Measurements from ENCODE around the gene TXNRD2. TPM values are rescaled to one million over a fixed set of nuclear protein-coding genes. Genes with fewer than 3 reads are reported as not detected.

Gene TXNRD2
- total and polyA plus RNA-seq, 10 of the 15 experiments (the other 5 are each of a cell fraction or from before 2014, with no cell fraction given) = 1.6 to 26.0 (median 13.9) TPM

DNA sequence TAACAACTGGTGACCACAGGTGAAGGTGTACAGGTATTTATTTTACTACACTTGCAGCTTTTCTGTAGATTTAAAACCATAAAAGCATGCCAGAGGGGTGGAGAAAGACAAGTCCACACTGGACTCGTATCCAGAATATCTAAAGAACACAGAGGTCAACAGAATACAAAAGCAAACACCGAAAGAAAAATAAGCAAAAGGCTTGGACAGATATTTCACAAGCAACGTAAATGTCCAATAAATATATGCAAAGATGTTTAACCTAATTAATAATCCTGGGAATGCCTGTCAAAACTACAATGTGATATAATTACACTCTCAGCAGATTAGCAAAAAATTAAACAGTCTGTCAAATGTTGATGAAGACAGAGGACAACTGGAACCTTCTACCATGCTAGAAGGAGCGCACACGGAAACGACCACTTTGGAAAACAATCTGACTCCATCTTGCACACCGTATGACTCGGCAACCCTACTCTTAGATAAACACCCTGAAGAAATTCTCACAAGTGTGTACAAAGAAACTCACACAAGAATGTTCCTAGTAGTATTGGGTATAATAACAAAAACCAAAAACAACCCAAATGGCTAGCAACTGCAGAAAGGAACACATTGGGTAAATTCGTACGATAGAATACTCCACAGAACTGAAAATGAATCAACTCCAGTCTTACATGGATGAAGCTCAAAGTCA, 114.1 kb downstream of the TXNRD2 start:
- H4K20me1 ChIP-seq (ENCODE audit: control insufficient read depth, insufficient read depth) = no peaks in the 10 kb centered on the region
- H3K79me2 ChIP-seq (ENCODE audit: control insufficient read depth, insufficient read depth, low read length) = no peaks in the 10 kb centered on the region
- 67% methylated on average over 10 of the region's 10 CpGs for WGBS (ENCODE audit: insufficient coverage, insufficient replicate concordance, low lambda C conversion rate, missing lambda C conversion rate)
- no peak overlapping the region for H3K4me3 ChIP-seq
- H3K36me3 ChIP-seq (ENCODE audit: control insufficient read depth in 2 of 2, insufficient read depth in 2 of 2, low read length in 1 of 2) = no peaks in the 10 kb centered on the region
- in situ Hi-C loops (cut with MboI) (no loop called here), intact Hi-C loops (cut with micrococcal nuclease; ENCODE audit: unreplicated experiment) (no loop called here)
- RAD21 ChIA-PET (ENCODE audit: unreplicated experiment) = no interaction called here
- no peak overlapping the region for H2AFZ ChIP-seq (ENCODE audit: control insufficient read depth, low read depth, low read length)
- H3K27ac ChIP-seq (ENCODE audit: control insufficient read depth, insufficient read depth) = no peak overlapping the region
- FAIRE-seq (no peak), DNase-seq (ENCODE audit: low read depth, low spot score) (no peak), ATAC-seq (no peak)
- POLR2A ChIA-PET = no interaction called here
- H3K9ac ChIP-seq (ENCODE audit: control insufficient read depth, insufficient read depth, low read length) = no peak overlapping the region
- BruUV-seq (replicated peaks) = no TSS peak
- no peaks in the 10 kb centered on the region for H3K9me3 ChIP-seq (replicated peaks; ENCODE audit: control insufficient read depth, insufficient read depth, low read length)
- no peaks in the 10 kb centered on the region for H3K27me3 ChIP-seq (replicated peaks in 1 of 2; ENCODE audit: control insufficient read depth in 2 of 2, insufficient read depth in 2 of 2, low read length in 1 of 2)
- H3K4me1 ChIP-seq (ENCODE audit: control insufficient read depth, insufficient read depth, low read length) = peaks cover 1% of the 10 kb centered on the region
- CTCF ChIA-PET = no interaction called here
- H3K4me2 ChIP-seq (ENCODE audit: control insufficient read depth, insufficient read depth) = no peak overlapping the region
- SMC1A ChIA-PET (ENCODE audit: uncharacterized antibody, unreplicated experiment) = no interaction called here
- TF ChIP-seq TBL1XR1 (IDR thresholded peaks at IDR 0.05; ENCODE audit: low read depth, low read length) (no peak), SIX5 (IDR thresholded peaks at IDR 0.05; ENCODE audit: low read depth, low read length, severe bottlenecking) (no peak), CTCF (IDR thresholded peaks at IDR 0.05 in 2 of 3, conservative IDR thresholded peaks at IDR 0.05 in 1 of 3; ENCODE audit: control insufficient read depth in 2 of 3, extremely low read depth in 1 of 3, insufficient read depth in 1 of 3, low read depth in 3 of 3, low read length in 3 of 3) (no peak), MEF2B (IDR thresholded peaks at IDR 0.05; ENCODE audit: partially characterized antibody, poor library complexity, severe bottlenecking) (no peak), HDAC6 (IDR thresholded peaks at IDR 0.05; ENCODE audit: unreplicated experiment) (no peak), KAT2A (conservative IDR thresholded peaks at IDR 0.05; ENCODE audit: control insufficient read depth, low read depth, low read length) (no peak), CHD4 (IDR thresholded peaks at IDR 0.05) (no peak), SMARCA5 (IDR thresholded peaks at IDR 0.05) (no peak), EZH2 (IDR thresholded peaks at IDR 0.05; ENCODE audit: borderline replicate concordance, control insufficient read depth, low read depth, low read length) (no peak), ZNF384 (IDR thresholded peaks at IDR 0.05; ENCODE audit: borderline replicate concordance, low read depth, low read length) (no peak)
- TF ChIP-seq, protein P1, sequence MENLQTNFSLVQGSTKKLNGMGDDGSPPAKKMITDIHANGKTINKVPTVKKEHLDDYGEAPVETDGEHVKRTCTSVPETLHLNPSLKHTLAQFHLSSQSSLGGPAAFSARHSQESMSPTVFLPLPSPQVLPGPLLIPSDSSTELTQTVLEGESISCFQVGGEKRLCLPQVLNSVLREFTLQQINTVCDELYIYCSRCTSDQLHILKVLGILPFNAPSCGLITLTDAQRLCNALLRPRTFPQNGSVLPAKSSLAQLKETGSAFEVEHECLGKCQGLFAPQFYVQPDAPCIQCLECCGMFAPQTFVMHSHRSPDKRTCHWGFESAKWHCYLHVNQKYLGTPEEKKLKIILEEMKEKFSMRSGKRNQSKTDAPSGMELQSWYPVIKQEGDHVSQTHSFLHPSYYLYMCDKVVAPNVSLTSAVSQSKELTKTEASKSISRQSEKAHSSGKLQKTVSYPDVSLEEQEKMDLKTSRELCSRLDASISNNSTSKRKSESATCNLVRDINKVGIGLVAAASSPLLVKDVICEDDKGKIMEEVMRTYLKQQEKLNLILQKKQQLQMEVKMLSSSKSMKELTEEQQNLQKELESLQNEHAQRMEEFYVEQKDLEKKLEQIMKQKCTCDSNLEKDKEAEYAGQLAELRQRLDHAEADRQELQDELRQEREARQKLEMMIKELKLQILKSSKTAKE (IDR thresholded peaks at IDR 0.05; ENCODE audit: low read depth, poor library complexity, severe bottlenecking) = no peak
- TF ChIP-seq, protein P2, sequence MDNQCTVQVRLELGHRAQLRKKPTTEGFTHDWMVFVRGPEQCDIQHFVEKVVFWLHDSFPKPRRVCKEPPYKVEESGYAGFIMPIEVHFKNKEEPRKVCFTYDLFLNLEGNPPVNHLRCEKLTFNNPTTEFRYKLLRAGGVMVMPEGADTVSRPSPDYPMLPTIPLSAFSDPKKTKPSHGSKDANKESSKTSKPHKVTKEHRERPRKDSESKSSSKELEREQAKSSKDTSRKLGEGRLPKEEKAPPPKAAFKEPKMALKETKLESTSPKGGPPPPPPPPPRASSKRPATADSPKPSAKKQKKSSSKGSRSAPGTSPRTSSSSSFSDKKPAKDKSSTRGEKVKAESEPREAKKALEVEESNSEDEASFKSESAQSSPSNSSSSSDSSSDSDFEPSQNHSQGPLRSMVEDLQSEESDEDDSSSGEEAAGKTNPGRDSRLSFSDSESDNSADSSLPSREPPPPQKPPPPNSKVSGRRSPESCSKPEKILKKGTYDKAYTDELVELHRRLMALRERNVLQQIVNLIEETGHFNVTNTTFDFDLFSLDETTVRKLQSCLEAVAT (IDR thresholded peaks at IDR 0.05) = no peak
- TF ChIP-seq, protein P3, sequence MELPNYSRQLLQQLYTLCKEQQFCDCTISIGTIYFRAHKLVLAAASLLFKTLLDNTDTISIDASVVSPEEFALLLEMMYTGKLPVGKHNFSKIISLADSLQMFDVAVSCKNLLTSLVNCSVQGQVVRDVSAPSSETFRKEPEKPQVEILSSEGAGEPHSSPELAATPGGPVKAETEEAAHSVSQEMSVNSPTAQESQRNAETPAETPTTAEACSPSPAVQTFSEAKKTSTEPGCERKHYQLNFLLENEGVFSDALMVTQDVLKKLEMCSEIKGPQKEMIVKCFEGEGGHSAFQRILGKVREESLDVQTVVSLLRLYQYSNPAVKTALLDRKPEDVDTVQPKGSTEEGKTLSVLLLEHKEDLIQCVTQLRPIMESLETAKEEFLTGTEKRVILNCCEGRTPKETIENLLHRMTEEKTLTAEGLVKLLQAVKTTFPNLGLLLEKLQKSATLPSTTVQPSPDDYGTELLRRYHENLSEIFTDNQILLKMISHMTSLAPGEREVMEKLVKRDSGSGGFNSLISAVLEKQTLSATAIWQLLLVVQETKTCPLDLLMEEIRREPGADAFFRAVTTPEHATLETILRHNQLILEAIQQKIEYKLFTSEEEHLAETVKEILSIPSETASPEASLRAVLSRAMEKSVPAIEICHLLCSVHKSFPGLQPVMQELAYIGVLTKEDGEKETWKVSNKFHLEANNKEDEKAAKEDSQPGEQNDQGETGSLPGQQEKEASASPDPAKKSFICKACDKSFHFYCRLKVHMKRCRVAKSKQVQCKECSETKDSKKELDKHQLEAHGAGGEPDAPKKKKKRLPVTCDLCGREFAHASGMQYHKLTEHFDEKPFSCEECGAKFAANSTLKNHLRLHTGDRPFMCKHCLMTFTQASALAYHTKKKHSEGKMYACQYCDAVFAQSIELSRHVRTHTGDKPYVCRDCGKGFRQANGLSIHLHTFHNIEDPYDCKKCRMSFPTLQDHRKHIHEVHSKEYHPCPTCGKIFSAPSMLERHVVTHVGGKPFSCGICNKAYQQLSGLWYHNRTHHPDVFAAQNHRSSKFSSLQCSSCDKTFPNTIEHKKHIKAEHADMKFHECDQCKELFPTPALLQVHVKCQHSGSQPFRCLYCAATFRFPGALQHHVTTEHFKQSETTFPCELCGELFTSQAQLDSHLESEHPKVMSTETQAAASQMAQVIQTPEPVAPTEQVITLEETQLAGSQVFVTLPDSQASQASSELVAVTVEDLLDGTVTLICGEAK (IDR thresholded peaks at IDR 0.05; ENCODE audit: borderline replicate concordance) = no peak
